ENCODE results near the gene AIFM1.
"Not testable (repeated sequence)": the region's sequence is repeated elsewhere in the genome, so short reads cannot be mapped to it uniquely, and the experiment has no call there.

The AIFM1 gene

GRCh38 chrX:130118441-130119311 lies 47.0 kb downstream of the AIFM1 start:
- no peak for DNase-seq (ENCODE audit: low read depth in 2 of 2)

GRCh38 chrX:130117166-130117565 lies 48.5 kb downstream of the AIFM1 start:
- DNase-seq (ENCODE audit: low read depth in 2 of 2), result no peak

DNA sequence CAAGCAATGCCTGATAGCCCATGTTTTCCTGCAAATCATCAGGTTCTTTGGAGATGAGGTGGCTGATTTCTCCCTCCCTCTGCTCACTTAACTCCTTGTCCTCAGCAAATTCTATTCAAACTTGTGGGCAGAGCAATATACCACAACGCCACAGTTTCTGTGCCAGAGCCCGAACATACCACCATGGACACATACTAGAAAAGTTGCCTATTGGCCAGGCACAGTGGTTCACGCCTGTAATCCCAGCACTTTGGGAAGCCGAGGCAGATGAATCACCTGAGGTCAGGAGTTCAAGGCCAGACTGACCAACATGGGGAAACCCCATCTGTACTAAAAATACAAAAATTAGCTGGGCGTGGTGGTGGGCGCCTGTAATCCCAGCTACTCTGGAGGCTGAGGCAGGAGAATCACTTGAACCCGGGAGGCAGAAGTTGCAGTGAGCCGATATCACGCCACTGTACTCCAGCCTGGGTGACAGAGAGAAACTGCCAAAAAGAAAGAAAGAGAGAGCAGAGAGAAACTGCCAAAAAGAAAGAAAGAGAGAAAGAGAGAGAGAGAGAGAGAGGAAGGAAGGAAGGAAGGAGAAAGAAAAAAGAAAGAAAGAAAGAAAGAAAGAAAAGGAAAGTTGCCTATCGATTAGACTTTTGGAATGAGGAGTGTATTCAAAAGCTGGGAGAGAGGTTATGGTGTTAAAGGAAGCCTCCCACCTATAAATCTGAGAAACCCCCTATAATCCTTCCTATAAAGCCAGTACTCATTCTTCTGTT lies 50.3 kb downstream of the AIFM1 start:
- not testable (repeated sequence) for DNase-seq (ENCODE audit: low read depth in 2 of 2)

- no peak for DNase-seq (ENCODE audit: low read depth in 2 of 2)
These were observed 51.5 kb downstream of the AIFM1 start for GRCh38 chrX:130114141-130114588.

- DNase-seq (ENCODE audit: low read depth in 2 of 2), result no peak
These were observed 54.2 kb downstream of the AIFM1 start for GRCh38 chrX:130111220-130112154.

GRCh38 chrX:130110379-130111219 lies 55.0 kb downstream of the AIFM1 start, which contains the start of gene ELF4:
TSS of gene ELF4 (minus strand) at chrX:130110497. CDS start at chrX:130081330, 29,167 bp downstream.
- DNase-seq (ENCODE audit: low read depth in 2 of 2), result peak; percentile 30 to 62

DNA sequence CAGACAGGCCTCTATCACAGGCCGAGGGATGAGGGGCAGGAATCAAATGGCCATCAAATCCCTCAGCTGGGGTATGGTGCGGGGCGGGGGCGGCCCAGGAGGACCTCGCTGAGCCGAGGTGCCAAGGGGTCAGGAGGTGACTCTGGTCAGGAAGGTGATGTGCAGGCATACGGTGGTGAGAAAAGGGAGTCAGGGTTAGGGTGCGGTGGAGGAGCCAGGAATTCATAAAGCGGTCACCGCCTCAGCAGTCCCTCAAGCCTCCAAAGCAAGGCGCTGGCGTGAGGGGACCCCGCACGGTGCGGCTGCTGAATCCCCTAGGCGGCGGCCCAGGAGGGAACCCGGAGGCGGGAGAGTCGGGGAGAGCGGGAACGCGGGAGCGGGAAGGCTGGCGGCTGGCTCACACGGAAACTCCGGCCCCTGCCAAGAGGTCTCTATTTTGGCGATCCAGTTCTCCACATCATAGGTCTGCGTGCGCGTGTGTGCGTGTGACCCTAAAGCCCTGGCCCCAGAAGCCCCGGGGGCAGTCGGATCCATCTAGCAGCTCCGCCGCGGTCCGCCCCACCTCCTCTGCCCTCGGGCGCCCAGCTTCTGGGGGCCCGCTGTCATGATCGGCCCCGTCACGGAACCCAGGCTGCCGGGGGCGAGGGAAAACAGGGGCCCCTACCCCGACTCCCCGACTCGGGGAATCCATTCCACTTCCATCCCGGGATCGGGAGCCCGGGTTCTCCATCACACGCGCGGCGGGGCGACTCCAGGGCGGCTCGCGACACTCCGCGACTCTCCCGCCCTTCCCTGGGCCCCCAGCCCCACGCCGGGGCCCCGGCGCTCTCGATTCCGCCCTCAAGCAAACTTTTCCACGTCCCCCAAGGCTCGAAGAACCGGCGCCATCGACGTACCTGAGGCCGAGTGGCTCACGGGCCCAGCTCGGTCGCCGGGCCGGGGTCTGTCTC lies 55.9 kb downstream of the AIFM1 start:
- no peak for DNase-seq (ENCODE audit: low read depth in 2 of 2)

GRCh38 chrX:130108647-130109428 lies 56.8 kb downstream of the AIFM1 start:
- DNase-seq (ENCODE audit: low read depth in 2 of 2), result no peak

- no peak for DNase-seq (ENCODE audit: low read depth in 2 of 2)
These were observed 59.6 kb downstream of the AIFM1 start for GRCh38 chrX:130106071-130106470.

- no peak for DNase-seq (ENCODE audit: low read depth in 2 of 2)
These were observed 60.4 kb downstream of the AIFM1 start for GRCh38 chrX:130105244-130105643.

DNA sequence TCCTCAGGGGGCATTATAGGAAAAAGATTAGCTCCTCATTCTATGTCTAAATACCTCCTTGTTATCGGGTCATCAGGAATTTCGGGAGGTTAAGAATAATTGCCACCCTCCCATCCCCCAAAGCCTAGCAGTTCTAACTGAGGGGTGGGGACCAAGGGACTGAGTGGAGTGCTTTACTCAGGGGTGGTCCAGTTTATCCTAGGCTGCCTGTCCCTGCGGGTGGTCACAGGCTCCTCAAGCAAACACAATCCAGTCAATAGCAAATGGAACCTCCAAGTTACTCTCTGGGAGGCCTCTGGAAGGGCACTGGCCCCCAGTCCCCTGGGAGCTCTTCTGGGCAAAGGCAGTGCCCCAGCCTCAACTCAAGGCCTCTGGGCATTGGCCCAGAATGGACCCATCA lies 62.0 kb downstream of the AIFM1 start:
- DNase-seq (ENCODE audit: low read depth in 2 of 2), result no peak

DNA sequence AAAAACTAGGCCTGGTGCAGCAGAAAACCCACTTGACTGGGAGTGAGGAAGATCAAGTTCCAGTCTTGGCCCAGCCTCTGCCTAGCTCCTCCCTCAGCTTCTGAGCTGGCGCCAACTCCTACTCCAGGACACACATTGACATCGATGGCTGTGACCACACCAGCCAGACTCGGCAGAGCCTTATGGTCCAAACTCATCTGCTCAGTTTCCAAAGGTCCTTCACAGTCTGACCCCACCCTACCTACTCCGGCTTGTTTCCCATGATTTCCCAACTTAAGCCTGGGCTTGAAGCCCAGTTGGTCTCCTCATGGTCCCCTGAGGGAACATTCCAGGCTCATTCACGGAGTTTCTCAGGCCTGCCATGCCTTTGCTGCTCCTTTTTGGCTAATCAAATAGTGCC lies 65.5 kb downstream of the AIFM1 start:
- no peak for DNase-seq (ENCODE audit: low read depth in 2 of 2)

GRCh38 chrX:130098210-130098552 lies 67.5 kb downstream of the AIFM1 start:
- no peak for DNase-seq (ENCODE audit: low read depth in 2 of 2)

DNA sequence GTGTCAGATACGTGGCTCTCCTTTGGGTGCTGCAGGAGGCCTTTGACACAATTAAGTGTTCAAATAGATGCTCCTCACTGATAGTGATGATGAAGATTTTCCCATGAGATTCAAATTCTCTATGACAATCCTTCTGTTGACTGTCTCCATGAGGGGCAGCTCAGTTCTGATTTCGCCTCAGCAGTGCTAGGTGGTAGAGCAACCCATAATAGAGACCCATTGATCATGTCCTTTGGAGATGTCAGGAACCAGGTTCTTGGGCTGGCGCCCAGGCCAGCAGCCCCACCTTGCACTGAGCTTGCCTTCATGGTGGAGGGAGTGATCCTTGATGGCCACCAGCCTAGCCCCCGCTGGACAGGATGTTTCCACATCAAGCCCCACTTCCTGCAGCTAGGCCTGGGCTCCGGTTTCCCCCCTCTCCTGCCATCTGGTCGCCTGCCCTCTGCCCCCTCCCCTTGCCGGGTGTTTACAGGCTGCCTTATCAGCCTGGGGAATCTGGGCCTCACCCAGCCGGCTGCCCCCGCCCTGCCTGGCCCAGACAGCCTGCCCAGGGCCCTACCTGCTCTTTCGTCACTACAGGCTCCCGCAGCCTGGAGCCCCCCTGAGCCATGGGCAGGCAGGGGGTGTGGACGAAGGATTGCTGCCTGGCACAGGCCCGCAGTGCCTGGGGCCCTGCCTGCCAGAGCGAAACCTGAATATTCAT lies 68.0 kb downstream of the AIFM1 start:
- DNase-seq (ENCODE audit: low read depth in 2 of 2), result no peak

- no peak for DNase-seq (ENCODE audit: low read depth in 2 of 2)
These were observed 70.2 kb downstream of the AIFM1 start for GRCh38 chrX:130095249-130096030.

- DNase-seq (ENCODE audit: low read depth in 2 of 2), result no peak
These were observed 70.9 kb downstream of the AIFM1 start for GRCh38 chrX:130094696-130095095.

GRCh38 chrX:130093271-130093670 lies 72.4 kb downstream of the AIFM1 start:
- no peak for DNase-seq (ENCODE audit: low read depth in 2 of 2)

Data from stimulated activated CD8-positive, alpha-beta memory T cell treated with anti-CD3 and anti-CD28 coated beads, Interleukin-7, amount 100 ng/mL, for 4 hours (primary cell).